DOHH2 (cell line): ENCODE results near the gene ERGIC2.

ENCODE experiments used
- CTCF ChIP-seq: fragments of 200-600 bp; sonication (generic); IDR thresholded peaks from one replicate; pipeline ENCODE4 v1.5.1; 2014; ENCODE audit warnings: antibody characterized with exemption, mild to moderate bottlenecking, low read depth, low read length; ENCODE audit not compliant: poor library complexity, severe bottlenecking
- EZH2phosphoT487 ChIP-seq: fragments of 200-600 bp; sonication (generic); IDR thresholded peaks from 2 replicates; pipeline ENCODE4 v1.6.1; 2017; ENCODE audit warnings: borderline replicate concordance, mild to moderate bottlenecking, antibody characterized with exemption, low read length, moderate library complexity, mixed read lengths

- no peak for TF ChIP-seq CTCF
- no peak for TF ChIP-seq EZH2phosphoT487
Observed at GRCh38 chr12:29365091-29365490, 15.9 kb downstream of the ERGIC2 start.
